Tibial nerve (tissue), 4 donors: Measurements from ENCODE around the gene KRTAP5-4. TPM values are rescaled to one million over a fixed set of nuclear protein-coding genes. Genes with fewer than 3 reads are reported as not detected.

Experiments
- DNase-seq, 2 donors: peaks; one replicate each; pipeline ENCODE4 v3.0.0-alpha.2; 2019; ENCODE audit warnings: low spot score in 2 of 2
- H3K27ac ChIP-seq, 4 donors: fragments of 200-600 bp; sonication (generic) in 3 of 4; one replicate each; pipeline ENCODE4 v1.5.1; 2017 to 2019; ENCODE audit warnings: mild to moderate bottlenecking in 1 of 4
- H3K27me3 ChIP-seq, 2 donors: fragments of 200-600 bp; sonication (generic) in 1 of 2; one replicate each; pipeline versions ENCODE4 v1.5.1 to v1.6.0; 2017 to 2019
- H3K36me3 ChIP-seq, 3 donors: fragments of 200-600 bp; sonication (generic); one replicate each; pipeline ENCODE4 v1.5.1; 2018 to 2019
- H3K4me1 ChIP-seq, 4 donors: fragments of 200-600 bp; sonication (generic) in 3 of 4; one replicate each; pipeline ENCODE4 v1.5.1; 2017 to 2019
- H3K4me3 ChIP-seq, 4 donors: fragments of 200-600 bp; sonication (generic) in 3 of 4; one replicate each; pipeline ENCODE4 v1.5.1; 2017 to 2019; ENCODE audit warnings: mild to moderate bottlenecking in 1 of 4, moderate library complexity in 1 of 4
- H3K9me3 ChIP-seq, 4 donors: fragments of 200-600 bp; sonication (generic) in 3 of 4; one replicate each; pipeline ENCODE4 v1.5.1; 2017 to 2019
- CTCF ChIP-seq, 5 experiments: fragments of 200-600 bp in 3 of 5; fragments of 450-650 bp in 2 of 5; sonication (generic) in 3 of 5; IDR thresholded peaks; one replicate each; pipeline ENCODE4 v1.5.1; 2016 to 2019; ENCODE audit warnings: antibody characterized with exemption in 5 of 5, mild to moderate bottlenecking in 3 of 5, moderate library complexity in 2 of 5
- EP300 ChIP-seq, 2 donors: sonication (generic); formaldehyde crosslinking; IDR thresholded peaks; one replicate each; pipeline ENCODE4 v1.6.1; 2017; ENCODE audit warnings: antibody characterized with exemption in 2 of 2, mild to moderate bottlenecking in 1 of 2
- POLR2A ChIP-seq, 2 donors: fragments of 450-650 bp; IDR thresholded peaks; one replicate each; pipeline ENCODE4 v1.6.1; 2017; ENCODE audit warnings: antibody characterized with exemption in 2 of 2, mild to moderate bottlenecking in 2 of 2, moderate library complexity in 2 of 2
- WGBS, 2 donors: methylation state at CpG; one replicate each; pipeline ENCODE4 v1.1.5; 2018; 5-methylcytosine and 5-hydroxymethylcytosine counted together
- total RNA-seq, 4 donors: library from RNA; depleted of rRNA; stranded (reverse); fragments of >200 nt; gene quantifications; one replicate each; pipeline ENCODE4 v1.1.0, GENCODE V29; 2016

KRTAP5-4 gene
- total RNA-seq, 4 donors from 2014 or later, result not detected

- DNase-seq, result no peak
- H3K9me3 ChIP-seq, result peaks cover 0 to 13% (median 0%) of the 10 kb centered on the region in 4 donors
- 15 to 24% methylated on average over 3 to 4 of the region's 7 CpGs for WGBS, 2 donors
- peak overlapping the region in 2 of 4 donors; percentile 60 to 65 for H3K4me3 ChIP-seq
- H3K36me3 ChIP-seq, result no peaks in the 10 kb centered on the region
- peaks cover 0 to 55% (median 20%) of the 10 kb centered on the region in 4 donors for H3K4me1 ChIP-seq
- TF ChIP-seq CTCF (IDR thresholded peaks at IDR 0.05) (no peak), POLR2A (IDR thresholded peaks at IDR 0.05) (no peak), EP300 (IDR thresholded peaks at IDR 0.05) (no peak)
- H3K27me3 ChIP-seq, result peaks cover 0 to 35% of the 10 kb centered on the region in 2 donors
- H3K27ac ChIP-seq, result peak overlapping the region; percentile 71 to 95 (median 92)
These were observed 48.1 kb downstream of the KRTAP5-4 start for GRCh38 chr11:1573903-1574237.

GRCh38 chr11:1573077-1573902, 48.6 kb downstream of the KRTAP5-4 start:
- Histone ChIP-seq H3K27ac (peak overlapping the region; percentile 71 to 95 (median 92)), H3K4me3 (peak overlapping the region; percentile 41 to 65 (median 52)), H3K9me3 (peaks cover 0 to 7% (median 0%) of the 10 kb centered on the region in 4 donors), H3K27me3 (peaks cover 0 to 35% of the 10 kb centered on the region in 2 donors), H3K4me1 (peaks cover 0 to 61% (median 22%) of the 10 kb centered on the region in 4 donors), H3K36me3 (no peaks in the 10 kb centered on the region)
- DNase-seq, result no peak
- TF ChIP-seq EP300 (IDR thresholded peaks at IDR 0.05), result no peak
- peak in 2 of 5 experiments; percentile 17 to 21 for TF ChIP-seq CTCF (IDR thresholded peaks at IDR 0.05)
- WGBS, 2 donors, result 5 to 9% methylated on average over 20 to 27 of the region's 37 CpGs

GRCh38 chr11:1572197-1573076, 49.5 kb downstream of the KRTAP5-4 start, which contains the start of gene DUSP8:
TSS of gene DUSP8 (minus strand) at chr11:1572271. CDS start at chr11:1565826, 6,445 bp downstream.
- no peaks in the 10 kb centered on the region for H3K36me3 ChIP-seq
- peak within 1 kb of the TSS; percentile 57 to 73 (median 64) for H3K4me3 ChIP-seq
- H3K27ac ChIP-seq, result peak within 1 kb of the TSS; percentile 86 to 99 (median 94)
- peaks cover 0 to 35% of the 10 kb centered on the region in 2 donors for H3K27me3 ChIP-seq
- DNase-seq, result peak; percentile 84 to 88
- TF ChIP-seq CTCF (IDR thresholded peaks at IDR 0.05) (peak in 1 of 5 experiments; percentile 22), EP300 (IDR thresholded peaks at IDR 0.05) (no peak), POLR2A (IDR thresholded peaks at IDR 0.05) (peak in 1 of 2 donors; percentile 59)
- no peaks in the 10 kb centered on the region for H3K9me3 ChIP-seq
- peaks cover 0 to 69% (median 22%) of the 10 kb centered on the region in 4 donors for H3K4me1 ChIP-seq
- 0 to 1% methylated on average over 13 to 14 of the region's 124 CpGs for WGBS, 2 donors

GRCh38 chr11:1571760-1572196, 50.2 kb downstream of the KRTAP5-4 start:
- peaks cover 0 to 35% of the 10 kb centered on the region in 2 donors for H3K27me3 ChIP-seq
- H3K27ac ChIP-seq, result peak overlapping the region; percentile 80 to 99 (median 90)
- no peaks in the 10 kb centered on the region for H3K9me3 ChIP-seq
- H3K36me3 ChIP-seq, result no peaks in the 10 kb centered on the region
- DNase-seq, result no peak
- H3K4me1 ChIP-seq, result peaks cover 0 to 76% (median 22%) of the 10 kb centered on the region in 4 donors
- H3K4me3 ChIP-seq, result peak overlapping the region; percentile 49 to 73 (median 62)
- TF ChIP-seq EP300 (IDR thresholded peaks at IDR 0.05), result no peak
- TF ChIP-seq CTCF (IDR thresholded peaks at IDR 0.05), result no peak
- TF ChIP-seq POLR2A (IDR thresholded peaks at IDR 0.05), result no peak
- WGBS, 2 donors, result no CpG with 5 or more reads among the region's 91 CpGs

Other genes starting within 250 kb of the KRTAP5-4 start
- gene BRSK2, start 232.2 kb downstream of the KRTAP5-4 start, total RNA-seq, result 1 to 10 TPM; 2.4 to 7.8 (median 4.6) TPM
- gene MOB2, start 135.4 kb downstream of the KRTAP5-4 start, total RNA-seq, result 10 to 100 TPM; 42.3 to 55.1 (median 46.9) TPM
- gene DUSP8, start 49.9 kb downstream of the KRTAP5-4 start, total RNA-seq, result 10 to 100 TPM in 1 of 4 donors, 1 to 10 TPM in 3; 1.9 to 10.8 (median 3.4) TPM
- gene KRTAP5-1, start 36.9 kb downstream of the KRTAP5-4 start, total RNA-seq, result not detected
- not detected for gene KRTAP5-2, start 23.8 kb downstream of the KRTAP5-4 start, total RNA-seq
- not detected for gene KRTAP5-3, start 13.7 kb downstream of the KRTAP5-4 start, total RNA-seq
- not detected for gene KRTAP5-5, start 7.6 kb upstream of the KRTAP5-4 start, total RNA-seq
- not detected for gene KRTAP5-6, start 75.1 kb upstream of the KRTAP5-4 start, total RNA-seq
- gene IFITM10, start 128.5 kb upstream of the KRTAP5-4 start, total RNA-seq, result 10 to 100 TPM in 2 of 4 donors, 1 to 10 TPM in 2; 5.9 to 54.9 (median 13.8) TPM
- 100 to 1,000 TPM; 385 to 583 (median 429) TPM for gene CTSD, start 141.8 kb upstream of the KRTAP5-4 start, total RNA-seq
- gene SYT8, start 212.9 kb upstream of the KRTAP5-4 start, total RNA-seq, result 1 to 10 TPM in 2 of 4 donors, under 1 TPM in 1, not detected in 1; 0.39 to 4.2 (median 1.0) TPM
- gene TNNI2, start 216.8 kb upstream of the KRTAP5-4 start, total RNA-seq, result not detected
- gene LSP1, start 230.9 kb upstream of the KRTAP5-4 start, total RNA-seq, result 10 to 100 TPM; 36.9 to 69.0 (median 50.2) TPM